GM23338 (cell line): Measurements from ENCODE around the gene OPN1MW3.
"Not testable (repeated sequence)": the region's sequence is repeated elsewhere in the genome, so short reads cannot be mapped to it uniquely, and the experiment has no call there.

Experiments
- CREB1 ChIP-seq: fragments of 250-450 bp; sonication (Bioruptor Pico); IDR thresholded peaks from 2 replicates; pipeline ENCODE4 v1.5.0; 2020; ENCODE audit warnings: low read depth, mild to moderate bottlenecking, moderate library complexity
- CTCF ChIP-seq, 2 experiments: fragments of 200-600 bp in 1 of 2; sonication (generic) in 1 of 2; conservative IDR thresholded peaks; 2 replicates each; pipeline versions ENCODE4 v1.5.1 to v1.6.1; 2016 to 2017; ENCODE audit warnings: antibody characterized with exemption in 2 of 2, low read depth in 2 of 2, mild to moderate bottlenecking in 2 of 2, moderate library complexity in 1 of 2
- ETS1 ChIP-seq: IDR thresholded peaks from 2 replicates; pipeline ENCODE4 v1.6.1; 2016; ENCODE audit warnings: antibody characterized with exemption
- EZH2 ChIP-seq: fragments of 200-600 bp; sonication (generic); IDR thresholded peaks from one replicate; pipeline ENCODE4 v1.8.0; 2017; ENCODE audit warnings: antibody characterized with exemption, mild to moderate bottlenecking, low read depth; ENCODE audit not compliant: unreplicated experiment
- EZH2phosphoT487 ChIP-seq: fragments of 200-600 bp; sonication (generic); IDR thresholded peaks from one replicate; pipeline ENCODE4 v1.8.1; 2018; ENCODE audit warnings: antibody characterized with exemption; ENCODE audit not compliant: unreplicated experiment
- JUNB ChIP-seq: IDR thresholded peaks from one replicate; pipeline ENCODE4 v1.6.1; 2016; ENCODE audit warnings: antibody characterized with exemption; ENCODE audit not compliant: unreplicated experiment
- NANOG ChIP-seq: IDR thresholded peaks from 2 replicates; pipeline ENCODE4 v1.6.1; 2016; ENCODE audit warnings: antibody characterized with exemption, borderline replicate concordance
- POLR2AphosphoS5 ChIP-seq: IDR thresholded peaks from 2 replicates; pipeline ENCODE4 v1.6.1; 2016; ENCODE audit warnings: antibody characterized with exemption, low read depth
- REST ChIP-seq: IDR thresholded peaks from one replicate; pipeline ENCODE4 v1.6.1; 2018; ENCODE audit warnings: antibody characterized with exemption; ENCODE audit not compliant: unreplicated experiment
- STAT1 ChIP-seq: IDR thresholded peaks from one replicate; pipeline ENCODE4 v1.6.1; 2016; ENCODE audit warnings: antibody characterized with exemption; ENCODE audit not compliant: unreplicated experiment
- ZNF114 ChIP-seq: fragments of 250-450 bp; sonication (Bioruptor Pico); IDR thresholded peaks from 2 replicates; pipeline ENCODE4 v1.5.0; 2020; ENCODE audit warnings: mild to moderate bottlenecking, moderate library complexity
- ZNF331 ChIP-seq: fragments of 250-450 bp; sonication (Bioruptor Pico); IDR thresholded peaks from 2 replicates; pipeline ENCODE4 v1.5.0; 2020; ENCODE audit warnings: low read depth, mild to moderate bottlenecking, moderate library complexity

GRCh38 chrX:154257282-154257681 is at the start of gene OPN1MW3:
- not testable (repeated sequence) for TF ChIP-seq CTCF (conservative IDR thresholded peaks at IDR 0.05; ENCODE audit: low read depth in 2 of 2); ETS1; REST; EZH2; ZNF114 (CRISPR knock-in tag); JUNB; EZH2phosphoT487; POLR2AphosphoS5; CREB1 (CRISPR knock-in tag); ZNF331 (CRISPR knock-in tag); NANOG; STAT1
